OCI-LY1 (cell line): ENCODE data around the gene TTL.

Experiments
- H2AFZ ChIP-seq: fragments of 200-600 bp; sonication (generic), shearing (Covaris generic); 2 replicates; pipeline ENCODE4 v1.6.0; 2014; ENCODE audit warnings: antibody characterized with exemption, mild to moderate bottlenecking, low read length
- H3F3A ChIP-seq: fragments of 200-600 bp; sonication (generic), shearing (Covaris generic); 2 replicates; pipeline ENCODE4 v1.6.0; 2014; ENCODE audit warnings: mild to moderate bottlenecking, antibody characterized with exemption, low read length, moderate library complexity; ENCODE audit not compliant: insufficient read depth
- H3K27ac ChIP-seq: fragments of 200-600 bp; sonication (generic); 2 replicates; pipeline ENCODE4 v1.5.1; 2014; ENCODE audit warnings: low read length, mixed run types, mild to moderate bottlenecking, low read depth; ENCODE audit not compliant: poor library complexity, severe bottlenecking
- H3K27me3 ChIP-seq: fragments of 200-600 bp; sonication (generic); 2 replicates; pipeline ENCODE4 v1.6.0; 2014; ENCODE audit warnings: antibody characterized with exemption, mild to moderate bottlenecking, low read length, moderate library complexity; ENCODE audit not compliant: insufficient read depth
- H3K36me3 ChIP-seq: fragments of 200-600 bp; sonication (generic); 2 replicates; pipeline ENCODE4 v1.6.1; 2014; ENCODE audit warnings: mild to moderate bottlenecking, antibody characterized with exemption, low read length, moderate library complexity, mixed read lengths; ENCODE audit not compliant: insufficient read depth
- H3K4me1 ChIP-seq: fragments of 200-600 bp; sonication (generic); 2 replicates; pipeline ENCODE4 v1.5.1; 2014; ENCODE audit warnings: mild to moderate bottlenecking, low read length, moderate library complexity; ENCODE audit not compliant: insufficient read depth, severe bottlenecking
- H3K4me2 ChIP-seq: fragments of 200-600 bp; sonication (generic), shearing (Covaris generic); 2 replicates; pipeline ENCODE4 v1.6.1; 2014; ENCODE audit warnings: low read length
- H3K4me3 ChIP-seq: fragments of 200-600 bp; sonication (generic); 2 replicates; pipeline ENCODE4 v1.5.1; 2014; ENCODE audit warnings: low read length, low read depth, mild to moderate bottlenecking, mixed read lengths; ENCODE audit not compliant: poor library complexity, severe bottlenecking
- H3K79me2 ChIP-seq: fragments of 200-600 bp; shearing (Covaris generic); 2 replicates; pipeline ENCODE4 v1.6.1; 2016; ENCODE audit warnings: mixed run types, low read length, mixed read lengths; ENCODE audit not compliant: insufficient read depth
- H3K9ac ChIP-seq: fragments of 200-600 bp; sonication (generic), shearing (Covaris generic); 2 replicates; pipeline ENCODE4 v1.6.1; 2014; ENCODE audit warnings: mild to moderate bottlenecking, low read length, mixed read lengths
- H3K9me2 ChIP-seq: fragments of 200-600 bp; sonication (generic), shearing (Covaris generic); 2 replicates; pipeline ENCODE4 v1.6.1; 2014; ENCODE audit warnings: low read depth, mild to moderate bottlenecking, low read length, mixed read lengths
- H3K9me3 ChIP-seq: fragments of 200-600 bp; shearing (Covaris generic); 2 replicates; pipeline ENCODE4 v1.6.1; 2014; ENCODE audit warnings: low read length, mixed read lengths
- H4K20me1 ChIP-seq: fragments of 200-600 bp; sonication (generic), shearing (Covaris generic); 2 replicates; pipeline ENCODE4 v1.6.0; 2016; ENCODE audit warnings: mild to moderate bottlenecking, low read length; ENCODE audit not compliant: insufficient read depth
- EZH2 ChIP-seq: fragments of 200-600 bp; sonication (generic), shearing (Covaris generic); IDR thresholded peaks from 2 replicates; pipeline ENCODE4 v1.8.0; 2017; ENCODE audit warnings: borderline replicate concordance, mixed run types, mild to moderate bottlenecking, antibody characterized with exemption, low read length, moderate library complexity, mixed read lengths
- TF ChIP-seq, protein P1 (sequence below): fragments of 200-600 bp; sonication (generic), shearing (Covaris generic); IDR thresholded peaks from 2 replicates; pipeline ENCODE4 v1.5.1; 2017; ENCODE audit warnings: mild to moderate bottlenecking, antibody characterized with exemption, low read length, moderate library complexity, mixed read lengths

TTL gene

DNA sequence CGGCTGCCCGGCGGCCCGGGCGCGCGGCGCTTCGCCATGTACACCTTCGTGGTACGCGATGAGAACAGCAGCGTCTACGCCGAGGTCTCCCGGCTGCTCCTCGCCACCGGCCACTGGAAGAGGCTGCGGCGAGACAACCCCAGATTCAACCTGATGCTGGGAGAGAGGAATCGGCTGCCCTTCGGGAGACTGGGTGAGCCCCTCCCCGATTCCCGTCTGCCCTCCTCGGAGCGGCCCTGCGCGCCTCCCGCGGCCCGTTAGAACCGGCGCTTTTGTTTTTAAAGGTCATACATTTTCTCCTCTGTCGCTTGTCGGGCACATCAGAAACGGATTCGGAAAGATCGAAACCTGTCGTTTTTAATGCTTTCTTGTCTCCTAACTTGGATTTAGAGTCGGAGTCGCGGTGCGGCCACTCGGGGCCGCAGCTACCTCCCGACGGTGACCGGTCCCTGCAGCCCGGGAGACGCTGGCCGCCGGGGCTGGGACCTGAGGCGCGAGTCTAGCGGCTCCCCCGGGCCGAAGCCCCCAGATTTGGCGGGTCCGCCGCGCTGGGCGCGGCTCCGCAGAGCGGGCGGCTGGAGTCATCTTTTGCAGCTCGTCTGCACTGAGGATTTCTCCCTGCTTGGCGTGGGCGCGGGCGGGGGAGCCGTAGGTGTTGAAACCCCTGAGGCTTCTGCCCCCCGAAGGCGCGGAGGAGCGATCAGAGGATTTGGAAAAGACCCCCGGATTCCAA is 519 bp downstream of the TTL start:
- Histone ChIP-seq H4K20me1 (no peaks in the 10 kb centered on the region), H3K4me2 (peak overlapping the region; percentile 91), H3K4me3 (peak overlapping the region; percentile 98), H3K27me3 (no peaks in the 10 kb centered on the region), H3K9me2 (no peaks in the 10 kb centered on the region), H2AFZ (no peak overlapping the region), H3K9me3 (no peaks in the 10 kb centered on the region), H3K9ac (peak overlapping the region; percentile 95), H3F3A (no peaks in the 10 kb centered on the region), H3K4me1 (peaks cover 20% of the 10 kb centered on the region), H3K36me3 (peaks cover 23% of the 10 kb centered on the region), H3K27ac (peak overlapping the region; percentile 51), H3K79me2 (peaks cover 21% of the 10 kb centered on the region)
- TF ChIP-seq EZH2: no peak
- TF ChIP-seq, protein P1, sequence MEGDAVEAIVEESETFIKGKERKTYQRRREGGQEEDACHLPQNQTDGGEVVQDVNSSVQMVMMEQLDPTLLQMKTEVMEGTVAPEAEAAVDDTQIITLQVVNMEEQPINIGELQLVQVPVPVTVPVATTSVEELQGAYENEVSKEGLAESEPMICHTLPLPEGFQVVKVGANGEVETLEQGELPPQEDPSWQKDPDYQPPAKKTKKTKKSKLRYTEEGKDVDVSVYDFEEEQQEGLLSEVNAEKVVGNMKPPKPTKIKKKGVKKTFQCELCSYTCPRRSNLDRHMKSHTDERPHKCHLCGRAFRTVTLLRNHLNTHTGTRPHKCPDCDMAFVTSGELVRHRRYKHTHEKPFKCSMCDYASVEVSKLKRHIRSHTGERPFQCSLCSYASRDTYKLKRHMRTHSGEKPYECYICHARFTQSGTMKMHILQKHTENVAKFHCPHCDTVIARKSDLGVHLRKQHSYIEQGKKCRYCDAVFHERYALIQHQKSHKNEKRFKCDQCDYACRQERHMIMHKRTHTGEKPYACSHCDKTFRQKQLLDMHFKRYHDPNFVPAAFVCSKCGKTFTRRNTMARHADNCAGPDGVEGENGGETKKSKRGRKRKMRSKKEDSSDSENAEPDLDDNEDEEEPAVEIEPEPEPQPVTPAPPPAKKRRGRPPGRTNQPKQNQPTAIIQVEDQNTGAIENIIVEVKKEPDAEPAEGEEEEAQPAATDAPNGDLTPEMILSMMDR: no peak

DNA sequence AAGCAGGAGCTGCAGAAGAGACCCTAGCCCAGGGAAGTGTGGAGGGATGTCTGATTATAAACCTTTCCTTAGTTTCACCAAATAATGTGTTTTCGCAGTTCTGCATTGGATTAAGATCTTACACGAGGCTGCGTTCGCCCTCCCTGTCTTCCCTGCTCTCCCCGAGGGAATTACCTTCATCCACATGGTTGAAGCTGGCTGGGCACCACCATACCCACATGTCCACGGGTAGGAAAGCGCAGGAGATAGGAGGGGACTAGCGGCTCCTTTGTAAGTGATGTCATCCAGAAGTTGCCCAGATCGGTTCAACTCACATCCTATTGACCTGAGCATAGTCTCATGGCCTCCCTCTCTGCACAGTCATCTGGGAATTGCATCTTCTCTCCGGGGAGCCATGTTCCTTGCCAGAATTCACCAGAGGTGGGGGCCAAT is 1.1 kb downstream of the TTL start:
- Histone ChIP-seq H2AFZ (no peak overlapping the region), H3F3A (no peaks in the 10 kb centered on the region), H3K4me1 (peaks cover 20% of the 10 kb centered on the region), H4K20me1 (no peaks in the 10 kb centered on the region), H3K9me2 (no peaks in the 10 kb centered on the region), H3K9ac (peak overlapping the region; percentile 95), H3K9me3 (no peaks in the 10 kb centered on the region), H3K4me3 (peak overlapping the region; percentile 98), H3K27ac (peak overlapping the region; percentile 51), H3K36me3 (peaks cover 29% of the 10 kb centered on the region), H3K4me2 (peak overlapping the region; percentile 91), H3K27me3 (no peaks in the 10 kb centered on the region), H3K79me2 (peaks cover 24% of the 10 kb centered on the region)
- TF ChIP-seq EZH2: no peak
- TF ChIP-seq, protein P1: no peak

DNA sequence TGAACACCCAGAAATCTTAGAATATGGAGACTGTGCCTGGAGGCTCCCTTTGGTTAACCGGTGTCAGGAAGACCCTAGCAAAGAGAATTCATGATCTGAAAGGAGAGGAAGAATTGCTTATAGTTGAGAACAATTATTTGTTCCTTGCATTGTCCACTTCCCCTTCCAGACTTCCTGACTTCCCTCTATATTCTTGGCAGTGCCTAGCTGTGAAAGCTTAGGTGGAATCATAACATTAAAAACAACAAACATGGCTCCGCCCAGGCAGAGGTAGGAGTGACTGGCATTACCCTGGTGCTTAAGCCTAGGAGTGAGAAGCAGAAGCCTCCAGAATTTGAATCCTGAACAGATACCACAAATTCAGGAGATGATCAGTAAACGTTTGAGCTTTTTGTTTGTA is 1.9 kb downstream of the TTL start:
- no peak for TF ChIP-seq EZH2
- TF ChIP-seq, protein P1: no peak
- Histone ChIP-seq H3K27ac (no peak overlapping the region), H3K4me1 (peaks cover 20% of the 10 kb centered on the region), H3K36me3 (peaks cover 32% of the 10 kb centered on the region), H2AFZ (no peak overlapping the region), H3K79me2 (peaks cover 25% of the 10 kb centered on the region), H3K27me3 (no peaks in the 10 kb centered on the region), H3K9me2 (no peaks in the 10 kb centered on the region), H4K20me1 (no peaks in the 10 kb centered on the region), H3K9me3 (no peaks in the 10 kb centered on the region), H3K9ac (no peak overlapping the region; the same call in 1 of the 2 replicates), H3F3A (no peaks in the 10 kb centered on the region), H3K4me2 (peak overlapping the region; percentile 91), H3K4me3 (peak overlapping the region; percentile 98)
